Panc1 (cell line): ENCODE data around the gene PML. TPM values are rescaled to one million over a fixed set of nuclear protein-coding genes. Genes with fewer than 3 reads are reported as not detected.

Source experiments
- ATAC-seq: fragments of 200-7000 bp; cut with Tn5 transposase; 2 replicates; pipeline ENCODE4 v1.9.1; 2020; ENCODE audit warnings: mild to moderate bottlenecking, moderate library complexity
- BruUV-seq: library from RNA; stranded (reverse); fragments of 400-500 nt; replicated peaks from 2 replicates; lab custom pipeline; 2021; lab: Mats Ljungman, UMichigan
- CTCF ChIA-PET: fragments of 300-600 bp; sonication (Branson Sonifier 250); formaldehyde crosslinking; loops from one replicate; lab custom pipeline; 2022; ENCODE audit warnings: antibody characterized with exemption; lab: Charles Lee
- POLR2A ChIA-PET: fragments of 300-600 bp; sonication (Branson Sonifier 250); formaldehyde crosslinking; loops from one replicate; lab custom pipeline; 2022; ENCODE audit warnings: antibody characterized with exemption; lab: Charles Lee
- DNase-seq: peaks from one replicate; pipeline ENCODE4 v3.0.0-alpha.2; 2010; ENCODE audit warnings: low read depth, low spot score
- H3K27ac ChIP-seq: 2 replicates; pipeline ENCODE4 v1.5.1; 2011; ENCODE audit warnings: mild to moderate bottlenecking, low read length, inconsistent platforms
- H3K27me3 ChIP-seq: fragments of 200-500 bp; sonication (Bioruptor generic); 2 replicates; pipeline ENCODE4 v1.6.0; 2014; ENCODE audit warnings: low read length, inconsistent platforms; ENCODE audit not compliant: control insufficient read depth, insufficient read depth
- H3K36me3 ChIP-seq: fragments of 200-500 bp; sonication (Bioruptor generic); 2 replicates; pipeline ENCODE4 v1.5.1; 2014; ENCODE audit warnings: inconsistent platforms, mild to moderate bottlenecking, low read length, moderate library complexity; ENCODE audit not compliant: control insufficient read depth, insufficient read depth
- H3K4me1 ChIP-seq: 2 replicates; pipeline ENCODE4 v1.5.1; 2011; ENCODE audit warnings: inconsistent platforms, mild to moderate bottlenecking, low read length, moderate library complexity; ENCODE audit not compliant: control insufficient read depth, insufficient read depth
- H3K4me3 ChIP-seq, 2 experiments: 2 replicates each; pipeline ENCODE4 v1.5.1; 2011 to 2012; ENCODE audit warnings: low read depth in 2 of 2, low read length in 2 of 2, mild to moderate bottlenecking in 2 of 2, inconsistent platforms in 1 of 2, moderate library complexity in 1 of 2
- H3K9me3 ChIP-seq: fragments of 200-500 bp; sonication (Bioruptor generic); 2 replicates; pipeline ENCODE4 v1.5.1; 2014; ENCODE audit warnings: low read depth, mild to moderate bottlenecking, inconsistent platforms, low read length, moderate library complexity; ENCODE audit not compliant: control insufficient read depth, insufficient read depth
- CTCF ChIP-seq: fragments of 450-650 bp; IDR thresholded peaks from 2 replicates; pipeline ENCODE4 v1.5.1; 2017; ENCODE audit warnings: mild to moderate bottlenecking
- POLR2AphosphoS5 ChIP-seq: IDR thresholded peaks from 2 replicates; pipeline ENCODE4 v1.6.1; 2012; ENCODE audit warnings: mild to moderate bottlenecking, low read depth, low read length, moderate library complexity
- SIN3A ChIP-seq: IDR thresholded peaks from 2 replicates; pipeline ENCODE4 v1.6.1; 2012; ENCODE audit warnings: low read depth, mild to moderate bottlenecking, low read length, moderate library complexity, borderline replicate concordance; ENCODE audit not compliant: insufficient read depth
- TCF7L2 ChIP-seq: IDR thresholded peaks from 2 replicates; pipeline ENCODE4 v1.6.1; 2011; ENCODE audit warnings: mild to moderate bottlenecking, low read depth, low read length, inconsistent platforms
- in situ Hi-C: cut with HindIII; loops from 2 replicates; pipeline ENCODE4 v1.10.0; 2016; ENCODE audit warnings: low sequenced_read_pairs, low pct_unique_long_range_greater_than_20kb
- intact Hi-C: fragments of 100-400 bp; cut with micrococcal nuclease; formaldehyde crosslinking; loops from one replicate; pipeline ENCODE4 v1.10.0; 2022; ENCODE audit not compliant: unreplicated experiment
- total RNA-seq: library from RNA; stranded (reverse); gene quantifications from one replicate; pipeline ENCODE4 v1.2.1, GENCODE V29; 2021; ENCODE audit not compliant: unreplicated experiment
- TF ChIP-seq, protein P1 (sequence below), 2 experiments: IDR thresholded peaks; 2 replicates each; pipeline ENCODE4 v1.6.1; 2011 to 2012; ENCODE audit warnings: low read depth in 2 of 2, control low read depth in 1 of 2, low read length in 1 of 2, mild to moderate bottlenecking in 1 of 2, moderate library complexity in 1 of 2; ENCODE audit not compliant: insufficient read depth in 1 of 2

The PML gene
- total RNA-seq, 1 experiment from 2014 or later: 52.2 TPM

DNA sequence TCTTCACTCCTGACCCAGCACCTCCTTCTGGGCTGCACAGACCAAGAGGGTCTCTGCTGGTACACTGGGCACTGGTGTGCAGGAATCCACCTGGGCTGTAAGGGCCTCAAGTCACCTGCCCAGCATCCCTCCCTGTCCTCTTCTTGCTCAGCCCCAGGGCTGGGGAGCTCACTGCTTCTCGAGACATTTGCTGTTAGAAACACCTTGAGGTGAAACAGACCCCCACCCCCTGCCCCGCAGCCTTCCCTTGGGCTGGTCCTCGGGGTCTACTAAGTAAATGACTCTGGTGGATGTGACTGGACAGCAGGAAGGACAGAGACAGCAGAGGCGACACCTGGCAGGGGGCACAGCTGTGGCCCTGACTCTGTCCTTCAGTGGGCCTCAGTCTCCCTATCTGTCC, 39.2 kb upstream of the PML start:
- no peak for ATAC-seq
- BruUV-seq: no TSS peak
- CTCF ChIA-PET: no interaction called here

GRCh38 chr15:73955861-73956742, 38.4 kb upstream of the PML start:
- Histone ChIP-seq H3K27me3 (no peaks in the 10 kb centered on the region), H3K36me3 (no peaks in the 10 kb centered on the region), H3K9me3 (no peaks in the 10 kb centered on the region), H3K27ac (no peak overlapping the region), H3K4me1 (peaks cover 3% of the 10 kb centered on the region; the same call in 1 of the 2 replicates), H3K4me3 (no peak overlapping the region)
- intact Hi-C loops (no loop called here), in situ Hi-C loops (no loop called here)
- no peak for DNase-seq
- peak; percentile 3; the same call in 1 of the 2 replicates for ATAC-seq
- POLR2A ChIA-PET: no interaction called here
- CTCF ChIA-PET: no interaction called here
- no peak for TF ChIP-seq TCF7L2
- no peak for TF ChIP-seq SIN3A
- no peak for TF ChIP-seq POLR2AphosphoS5
- TF ChIP-seq, protein P1, sequence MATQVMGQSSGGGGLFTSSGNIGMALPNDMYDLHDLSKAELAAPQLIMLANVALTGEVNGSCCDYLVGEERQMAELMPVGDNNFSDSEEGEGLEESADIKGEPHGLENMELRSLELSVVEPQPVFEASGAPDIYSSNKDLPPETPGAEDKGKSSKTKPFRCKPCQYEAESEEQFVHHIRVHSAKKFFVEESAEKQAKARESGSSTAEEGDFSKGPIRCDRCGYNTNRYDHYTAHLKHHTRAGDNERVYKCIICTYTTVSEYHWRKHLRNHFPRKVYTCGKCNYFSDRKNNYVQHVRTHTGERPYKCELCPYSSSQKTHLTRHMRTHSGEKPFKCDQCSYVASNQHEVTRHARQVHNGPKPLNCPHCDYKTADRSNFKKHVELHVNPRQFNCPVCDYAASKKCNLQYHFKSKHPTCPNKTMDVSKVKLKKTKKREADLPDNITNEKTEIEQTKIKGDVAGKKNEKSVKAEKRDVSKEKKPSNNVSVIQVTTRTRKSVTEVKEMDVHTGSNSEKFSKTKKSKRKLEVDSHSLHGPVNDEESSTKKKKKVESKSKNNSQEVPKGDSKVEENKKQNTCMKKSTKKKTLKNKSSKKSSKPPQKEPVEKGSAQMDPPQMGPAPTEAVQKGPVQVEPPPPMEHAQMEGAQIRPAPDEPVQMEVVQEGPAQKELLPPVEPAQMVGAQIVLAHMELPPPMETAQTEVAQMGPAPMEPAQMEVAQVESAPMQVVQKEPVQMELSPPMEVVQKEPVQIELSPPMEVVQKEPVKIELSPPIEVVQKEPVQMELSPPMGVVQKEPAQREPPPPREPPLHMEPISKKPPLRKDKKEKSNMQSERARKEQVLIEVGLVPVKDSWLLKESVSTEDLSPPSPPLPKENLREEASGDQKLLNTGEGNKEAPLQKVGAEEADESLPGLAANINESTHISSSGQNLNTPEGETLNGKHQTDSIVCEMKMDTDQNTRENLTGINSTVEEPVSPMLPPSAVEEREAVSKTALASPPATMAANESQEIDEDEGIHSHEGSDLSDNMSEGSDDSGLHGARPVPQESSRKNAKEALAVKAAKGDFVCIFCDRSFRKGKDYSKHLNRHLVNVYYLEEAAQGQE (IDR thresholded peaks at IDR 0.05; ENCODE audit: insufficient read depth in 1 of 2, low read depth in 2 of 2, low read length in 1 of 2): no peak
- TF ChIP-seq CTCF: no peak
- no TSS peak for BruUV-seq

More for the DNA sequence above, 39.2 kb upstream of the PML start:
- no peak overlapping the region for H3K4me3 ChIP-seq
- intact Hi-C loops: no loop called here
- POLR2A ChIA-PET: no interaction called here
- TF ChIP-seq CTCF (no peak), TCF7L2 (no peak), SIN3A (no peak), POLR2AphosphoS5 (no peak)
- TF ChIP-seq, protein P1 (IDR thresholded peaks at IDR 0.05; ENCODE audit: insufficient read depth in 1 of 2, low read depth in 2 of 2, low read length in 1 of 2): no peak
- no peaks in the 10 kb centered on the region for H3K9me3 ChIP-seq
- no peak for DNase-seq
- no peaks in the 10 kb centered on the region for H3K27me3 ChIP-seq
- H3K4me1 ChIP-seq: peaks cover 6% of the 10 kb centered on the region; the same call in 1 of the 2 replicates
- H3K36me3 ChIP-seq: no peaks in the 10 kb centered on the region
- in situ Hi-C loops: no loop called here
- H3K27ac ChIP-seq: no peak overlapping the region
